DMS79 treated with DMSO at 0.1 percent for 48 hours (cell line): ENCODE data around the gene ZNF26.

Experiments
- DNase-seq: peaks from one replicate; lab custom pipeline; 2025; lab: John Stamatoyannopoulos, UW

Gene ZNF26

DNA sequence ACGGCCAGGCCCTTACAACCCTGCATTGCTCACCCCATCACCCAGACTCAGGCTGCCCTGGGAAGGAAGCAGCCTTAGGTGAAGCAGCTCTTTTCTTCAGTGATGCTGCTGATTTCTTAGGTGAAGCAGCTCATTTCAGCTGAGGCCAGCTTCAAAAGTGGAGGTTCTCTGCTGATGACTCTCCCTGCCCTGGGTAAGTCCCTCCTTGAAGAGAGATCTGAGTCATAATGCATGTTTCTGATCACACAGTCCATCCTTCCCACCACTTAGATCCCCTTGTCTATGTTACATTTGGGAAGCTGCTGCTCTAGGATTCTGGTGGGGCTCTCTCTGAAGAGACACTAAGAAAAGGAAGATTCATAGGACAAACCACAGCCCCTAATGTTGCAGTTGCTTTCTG is 77.4 kb downstream of the ZNF26 start:
- DNase-seq = no peak

DNA sequence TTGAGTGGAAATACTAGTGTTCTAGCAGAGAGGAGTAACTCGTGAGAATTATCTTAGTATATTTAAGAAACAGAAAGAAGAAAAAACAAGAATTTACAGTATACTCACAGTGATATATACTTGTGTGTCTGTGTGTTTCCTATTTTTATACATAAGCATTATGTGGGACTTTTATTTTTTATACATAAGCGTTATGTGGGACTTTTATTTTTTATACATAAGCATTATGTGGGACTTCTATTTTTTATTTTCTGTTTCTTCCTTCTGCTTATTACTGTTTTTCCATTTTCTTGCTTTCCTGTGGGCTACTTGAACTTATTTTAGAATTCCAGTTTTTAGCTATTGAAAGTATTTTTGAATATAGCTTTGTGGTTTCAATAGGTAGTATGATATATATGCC is 87.7 kb downstream of the ZNF26 start:
- DNase-seq = no peak
